NCI-H2227 treated with DMSO at 0.1 percent for 48 hours (cell line): ENCODE measurements around the gene SEPHS1.
"Not testable (repeated sequence)": the region's sequence is repeated elsewhere in the genome, so short reads cannot be mapped to it uniquely, and the experiment has no call there.

Source experiments
- DNase-seq: peaks from one replicate; lab custom pipeline; 2025; lab: John Stamatoyannopoulos, UW

Gene SEPHS1, protein sequence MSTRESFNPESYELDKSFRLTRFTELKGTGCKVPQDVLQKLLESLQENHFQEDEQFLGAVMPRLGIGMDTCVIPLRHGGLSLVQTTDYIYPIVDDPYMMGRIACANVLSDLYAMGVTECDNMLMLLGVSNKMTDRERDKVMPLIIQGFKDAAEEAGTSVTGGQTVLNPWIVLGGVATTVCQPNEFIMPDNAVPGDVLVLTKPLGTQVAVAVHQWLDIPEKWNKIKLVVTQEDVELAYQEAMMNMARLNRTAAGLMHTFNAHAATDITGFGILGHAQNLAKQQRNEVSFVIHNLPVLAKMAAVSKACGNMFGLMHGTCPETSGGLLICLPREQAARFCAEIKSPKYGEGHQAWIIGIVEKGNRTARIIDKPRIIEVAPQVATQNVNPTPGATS

DNA sequence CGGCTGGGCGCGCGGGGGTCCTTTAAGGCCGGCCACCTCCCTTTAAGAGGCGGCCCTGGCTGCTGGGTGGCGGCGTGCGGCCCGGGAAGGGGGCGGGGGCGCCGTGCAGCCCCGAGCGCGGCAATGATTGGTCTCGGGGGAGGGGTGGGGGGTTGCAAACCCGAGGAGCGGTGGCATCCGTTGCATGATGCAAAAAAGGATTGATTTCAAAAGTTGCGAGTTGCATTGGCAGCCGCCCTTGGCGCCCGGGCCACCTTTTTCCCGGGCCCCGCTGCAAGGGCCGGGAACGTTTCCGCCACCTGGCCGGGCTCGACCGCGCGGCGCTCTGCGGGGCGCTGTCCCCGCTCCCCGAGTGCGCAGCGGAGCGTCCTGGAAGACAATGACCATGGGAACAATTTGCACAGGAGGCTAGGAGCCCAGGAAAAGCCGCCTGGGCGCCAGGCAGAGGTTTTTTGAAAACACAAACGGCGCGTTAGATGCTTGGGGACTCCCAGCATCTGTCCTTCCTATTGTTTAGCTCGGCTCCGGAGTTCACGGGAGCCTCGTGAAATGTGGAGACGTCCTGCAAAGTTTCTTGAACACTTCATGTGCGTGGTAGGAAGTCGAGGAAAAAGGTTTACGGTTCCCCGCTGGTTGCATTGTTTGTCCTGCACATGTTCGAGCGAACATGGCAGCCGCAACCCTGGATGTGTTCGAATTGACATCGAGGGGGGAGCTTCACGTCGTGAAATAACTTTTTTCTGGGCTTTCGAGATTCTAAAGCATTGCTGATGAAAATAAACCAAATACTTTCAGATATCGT is at the start of gene SEPHS1:
Gene SEPHS1, minus strand, starts transcription at position 78 of the 802 bp plus-strand sequence. CDS start 3,343 bp downstream, outside the sequence.
- peak; percentile 40 for DNase-seq

DNA sequence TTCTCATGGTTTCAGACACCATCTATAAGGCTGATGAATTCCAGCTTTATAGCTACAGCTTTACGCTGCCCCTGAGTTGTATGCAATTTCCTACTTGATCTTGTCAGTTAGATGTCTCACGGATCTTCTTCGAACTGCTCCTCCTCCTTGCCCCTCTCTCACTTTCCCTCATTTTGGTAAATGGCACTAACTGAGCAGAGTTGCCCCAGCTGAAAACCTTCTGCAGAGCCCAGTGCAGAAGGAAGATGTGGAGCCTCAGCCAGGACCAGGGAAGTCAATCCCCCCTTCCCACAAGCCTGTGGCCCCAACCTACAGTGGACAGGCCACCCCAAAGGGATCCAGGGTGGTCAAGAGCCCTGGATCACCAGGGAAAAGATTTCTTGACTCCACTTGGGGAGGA is 49.0 kb upstream of the SEPHS1 start:
- DNase-seq = no peak

DNA sequence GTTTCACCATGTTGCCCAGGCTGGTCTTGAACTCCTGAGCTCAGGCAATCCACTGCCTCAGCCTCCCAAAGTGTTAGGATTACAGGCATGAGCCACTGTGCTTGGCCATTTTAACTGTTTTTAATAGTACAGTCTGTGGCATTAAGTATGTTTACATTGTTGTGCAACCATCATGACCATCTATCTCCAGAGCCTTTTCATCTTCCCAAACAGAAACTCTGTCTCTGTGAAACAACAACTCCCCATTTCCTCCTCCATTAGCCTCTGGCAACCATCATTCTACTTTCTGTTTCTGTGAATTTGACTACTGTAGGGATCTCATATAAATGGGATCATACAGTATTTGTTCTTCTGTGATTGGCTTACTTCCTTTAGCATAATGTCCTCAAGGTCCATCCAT is 48.3 kb upstream of the SEPHS1 start:
- DNase-seq = no peak

DNA sequence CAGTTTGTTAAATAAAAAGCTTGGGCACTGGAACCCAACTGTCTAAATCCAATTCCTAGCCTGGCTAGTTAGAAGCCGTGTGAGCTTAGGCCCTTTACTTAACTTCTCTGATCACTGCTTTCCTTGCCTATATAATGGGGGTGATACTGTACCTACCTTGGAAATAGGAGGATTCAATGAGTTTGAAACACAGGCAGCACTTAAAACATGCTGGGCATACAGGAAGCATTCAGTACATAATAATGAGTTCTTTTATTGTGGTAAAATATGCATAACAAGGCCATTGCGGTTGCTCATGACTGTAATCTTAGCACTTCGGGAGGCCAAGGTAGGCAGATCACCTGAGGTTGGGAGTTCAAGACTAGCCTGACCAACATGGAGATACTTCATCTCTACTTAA is 47.4 kb upstream of the SEPHS1 start:
- DNase-seq = no peak

DNA sequence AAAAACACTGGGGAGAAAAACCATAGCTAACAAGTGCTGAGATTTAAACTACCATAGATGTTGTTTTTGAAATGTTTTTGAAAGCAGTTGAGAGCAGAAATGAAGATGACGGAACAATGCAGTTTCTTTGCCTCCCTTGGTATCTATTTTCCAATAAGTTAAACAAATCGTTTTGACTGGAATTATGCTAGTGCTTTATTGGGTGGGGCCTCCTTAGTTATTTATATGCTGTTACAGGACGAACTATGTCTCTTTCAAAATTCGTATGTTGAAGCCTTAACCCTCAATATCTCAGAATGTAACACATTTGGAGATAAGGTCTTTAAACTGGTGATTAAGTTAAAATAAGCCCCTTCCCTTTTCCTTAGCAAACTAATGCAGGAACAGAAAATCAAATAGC is 45.5 kb upstream of the SEPHS1 start:
- DNase-seq = no peak

DNA sequence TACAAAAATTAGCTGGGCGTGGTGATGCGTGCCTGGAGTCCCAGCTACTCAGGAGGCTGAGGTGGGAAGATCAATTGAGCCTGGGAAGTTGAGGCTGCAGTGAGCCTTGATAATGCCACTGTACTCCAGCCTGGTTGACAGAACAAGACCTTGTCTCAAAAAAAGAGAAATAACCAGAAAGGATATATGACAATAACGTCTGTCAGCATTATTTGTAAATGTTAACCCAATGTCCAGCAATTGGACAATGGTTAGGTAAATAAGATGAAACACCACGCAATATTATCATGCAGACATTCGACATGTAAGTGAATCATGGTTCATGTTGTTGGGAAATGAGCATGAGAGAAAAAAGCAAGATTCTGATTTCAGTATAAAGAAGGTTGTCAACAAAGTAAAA is 44.6 kb upstream of the SEPHS1 start:
- no peak for DNase-seq

DNA sequence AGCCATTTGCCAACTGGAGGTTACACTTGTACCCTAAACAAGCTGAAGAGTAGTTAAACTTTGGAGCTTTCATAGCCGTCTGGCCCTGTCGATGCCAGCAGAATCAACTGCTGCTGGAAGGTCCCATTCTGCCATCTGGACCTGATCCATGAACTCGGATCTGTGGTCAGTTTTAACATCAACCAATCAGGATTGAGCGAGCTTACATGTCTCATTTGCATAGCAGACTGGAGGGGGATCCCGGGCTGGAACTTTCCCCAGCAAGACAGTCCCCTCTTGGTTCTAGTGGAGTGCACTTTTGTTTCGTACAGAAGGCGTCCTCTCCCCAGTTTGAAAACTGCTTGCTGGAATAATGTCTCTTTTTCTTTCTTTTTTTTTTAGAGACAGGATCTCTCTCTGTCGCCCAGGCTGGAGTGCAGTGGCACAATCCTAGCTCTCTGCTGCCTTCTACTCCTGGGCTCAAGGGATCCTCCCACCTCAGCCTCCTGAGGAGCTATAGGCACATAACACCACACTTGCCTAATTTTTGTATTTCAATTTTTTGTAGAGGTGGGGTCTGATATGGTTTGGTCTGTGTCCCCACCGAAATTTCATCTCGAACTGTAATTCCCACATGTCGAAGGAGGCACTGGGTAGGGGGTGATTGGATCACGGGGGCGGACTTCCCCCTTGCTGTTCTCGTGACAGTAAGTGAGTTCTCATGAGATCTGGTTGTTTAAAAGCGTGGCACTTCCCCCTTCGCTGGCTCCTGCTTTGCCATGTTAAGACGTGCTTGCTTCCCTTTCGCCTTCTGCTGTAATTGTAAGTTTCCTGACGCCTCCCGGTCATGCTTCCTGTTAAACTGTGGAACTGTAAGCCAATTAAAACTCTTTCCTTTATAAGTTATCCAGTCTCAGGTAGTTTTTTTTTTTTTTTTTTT is 42.8 kb upstream of the SEPHS1 start:
- no peak for DNase-seq

DNA sequence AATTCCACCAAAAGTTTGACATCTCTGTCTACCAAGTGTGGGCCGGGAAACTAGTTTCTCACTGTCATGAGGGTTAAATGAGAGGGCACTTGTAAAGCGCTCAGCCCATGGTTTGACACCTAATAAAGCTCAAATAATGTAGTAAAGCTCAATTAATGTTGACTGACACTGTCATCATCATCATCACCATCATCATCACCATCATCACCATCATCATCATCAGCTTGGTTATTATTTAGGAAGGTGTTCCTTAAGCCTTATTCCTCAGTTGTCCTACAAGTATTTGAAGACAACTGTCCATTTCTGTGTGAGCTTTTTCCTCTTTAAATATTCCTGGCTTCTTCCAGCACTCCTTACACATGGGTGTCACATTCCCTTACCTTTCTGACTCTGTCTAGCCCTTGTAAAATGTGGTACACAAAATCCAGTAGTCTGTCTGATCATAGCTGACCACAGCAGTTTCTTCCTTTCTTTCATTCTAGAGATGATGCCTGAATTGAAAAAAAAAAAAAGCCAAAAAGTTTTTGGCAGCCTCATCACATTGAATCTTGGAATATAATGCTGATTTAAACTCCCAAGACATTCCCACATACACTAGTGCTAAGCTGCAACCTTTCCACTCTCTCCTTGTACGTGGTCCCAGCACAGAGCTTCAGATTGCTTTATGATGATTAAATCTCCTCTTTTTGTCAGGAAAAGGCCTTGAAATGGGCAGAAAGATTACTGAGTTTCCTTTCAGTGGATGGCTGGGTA is 40.6 kb upstream of the SEPHS1 start:
- no peak for DNase-seq

DNA sequence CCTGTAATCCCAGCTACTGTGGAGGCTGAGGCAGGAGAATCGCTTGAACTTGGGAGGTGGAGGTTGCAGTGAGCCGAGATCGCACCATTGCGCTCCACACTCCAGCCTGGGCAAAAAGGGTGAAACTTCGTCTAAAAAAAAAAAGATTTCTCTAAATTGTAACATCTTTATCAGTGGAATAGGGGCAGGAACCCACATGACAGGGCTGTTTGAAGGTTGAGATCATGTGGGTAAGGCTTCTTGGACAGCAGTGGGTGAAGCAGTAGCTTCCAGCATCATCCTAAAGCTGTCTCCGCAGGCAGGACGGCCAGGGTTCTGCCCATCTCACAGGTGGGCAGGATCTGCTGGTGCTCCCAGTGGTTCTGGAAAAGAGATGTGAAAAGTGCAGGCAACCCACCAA is 37.9 kb upstream of the SEPHS1 start:
- no peak for DNase-seq

DNA sequence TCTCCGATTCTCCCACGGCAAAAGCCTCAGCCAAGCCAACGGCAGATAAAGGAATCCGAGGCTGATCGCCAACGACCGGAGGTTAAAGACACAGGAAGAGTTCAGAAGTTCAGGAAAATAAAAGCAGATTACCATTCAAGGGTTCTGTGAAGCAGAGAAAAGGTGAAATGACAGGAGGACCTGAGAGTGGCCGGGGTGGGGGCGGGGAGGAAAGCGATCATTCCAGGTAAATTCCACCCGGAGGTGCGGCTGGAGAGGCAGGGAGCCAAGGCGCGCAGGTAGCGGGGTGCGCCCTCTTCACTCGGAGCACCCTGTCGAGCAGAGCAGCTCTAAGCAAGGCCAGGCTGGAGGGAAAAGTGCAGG is 35.3 kb upstream of the SEPHS1 start:
- no peak for DNase-seq

DNA sequence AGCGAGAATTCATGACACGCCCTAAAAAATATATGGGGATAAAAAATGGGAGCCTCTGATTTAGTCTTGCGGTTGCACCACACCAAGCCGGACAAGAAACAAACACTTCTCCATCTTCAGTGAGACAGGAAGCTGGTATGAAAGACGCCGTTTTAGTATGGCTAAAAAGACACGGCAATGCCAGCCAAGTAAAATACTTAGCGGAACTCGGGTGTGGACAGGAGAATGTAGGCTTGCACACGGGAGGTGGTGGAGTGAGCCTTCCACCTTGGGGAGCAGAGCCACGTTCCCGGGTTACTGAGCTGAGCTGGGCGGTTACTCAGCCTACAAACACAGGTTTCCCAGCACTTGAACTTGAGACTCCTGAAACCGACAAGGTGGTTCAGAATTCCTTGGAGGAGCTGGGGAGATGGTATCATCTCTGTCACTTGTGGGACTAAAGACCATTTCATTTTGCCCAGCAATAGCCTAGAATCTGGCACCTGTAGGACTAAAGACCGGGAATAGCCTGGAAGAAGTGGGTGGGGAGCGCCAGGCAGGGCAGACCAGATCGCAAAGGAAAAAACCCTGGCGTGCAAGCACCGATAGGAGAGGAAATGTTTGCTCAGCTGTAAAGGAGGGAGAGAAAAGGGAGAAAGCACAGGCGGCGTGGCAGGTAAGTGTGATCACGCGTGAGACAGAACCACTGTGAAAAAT is 34.8 kb upstream of the SEPHS1 start:
- DNase-seq = no peak

DNA sequence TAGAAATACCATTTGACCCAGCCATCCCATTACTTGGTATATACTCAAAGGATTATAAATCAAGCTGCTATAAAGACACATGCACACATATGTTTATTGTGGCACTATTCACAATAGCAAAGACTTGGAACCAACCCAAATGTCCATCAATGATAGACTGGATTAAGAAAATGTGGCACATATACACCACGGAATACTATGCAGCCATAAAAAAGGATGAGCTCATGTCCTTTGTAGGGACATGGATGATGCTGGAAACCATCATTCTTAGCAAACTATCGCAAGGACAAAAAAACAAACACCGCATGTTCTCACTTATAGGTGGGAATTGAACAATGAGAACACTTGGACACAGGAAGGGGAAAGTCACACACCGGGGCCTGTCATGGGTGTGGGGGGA is 31.0 kb upstream of the SEPHS1 start:
- not testable (repeated sequence) for DNase-seq

DNA sequence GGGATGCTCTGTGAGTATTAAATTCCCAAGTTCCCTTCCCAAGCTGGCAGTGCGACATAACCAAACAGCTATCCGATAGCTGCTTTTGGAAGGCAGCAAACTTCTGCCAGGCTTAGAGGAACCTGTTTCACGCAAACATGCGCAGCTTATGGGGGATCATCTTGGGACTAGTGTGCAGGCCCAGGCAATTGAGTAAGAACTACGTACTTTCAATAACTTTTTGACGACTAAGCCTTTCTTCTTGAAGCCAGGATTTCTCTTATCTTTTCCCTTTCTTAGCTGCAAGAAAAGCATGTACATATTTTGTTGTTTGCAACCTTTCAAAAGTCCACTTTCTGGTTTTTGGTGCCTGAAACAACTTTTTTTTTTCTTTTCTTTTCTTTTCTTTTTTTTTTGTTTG is 28.7 kb upstream of the SEPHS1 start:
- no peak for DNase-seq

DNA sequence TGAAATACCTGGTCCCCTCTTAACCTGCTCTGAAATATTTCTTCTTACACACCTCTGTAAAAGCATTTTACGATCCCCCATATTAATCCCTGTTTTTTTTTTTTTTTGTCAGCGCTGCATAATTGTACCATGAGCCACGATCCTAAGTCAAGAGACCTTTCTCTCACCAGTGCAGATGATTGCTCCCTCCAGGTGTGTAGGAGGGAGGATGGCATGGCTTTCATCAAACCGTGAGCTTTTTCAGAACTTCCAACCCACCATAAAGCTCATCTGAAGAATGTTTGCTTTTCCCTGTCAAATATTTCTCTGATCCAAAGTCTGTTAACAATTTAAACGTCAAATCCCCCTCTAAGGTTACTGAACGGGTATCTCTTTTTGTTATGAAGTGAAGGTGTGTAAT is 28.2 kb upstream of the SEPHS1 start:
- no peak for DNase-seq

DNA sequence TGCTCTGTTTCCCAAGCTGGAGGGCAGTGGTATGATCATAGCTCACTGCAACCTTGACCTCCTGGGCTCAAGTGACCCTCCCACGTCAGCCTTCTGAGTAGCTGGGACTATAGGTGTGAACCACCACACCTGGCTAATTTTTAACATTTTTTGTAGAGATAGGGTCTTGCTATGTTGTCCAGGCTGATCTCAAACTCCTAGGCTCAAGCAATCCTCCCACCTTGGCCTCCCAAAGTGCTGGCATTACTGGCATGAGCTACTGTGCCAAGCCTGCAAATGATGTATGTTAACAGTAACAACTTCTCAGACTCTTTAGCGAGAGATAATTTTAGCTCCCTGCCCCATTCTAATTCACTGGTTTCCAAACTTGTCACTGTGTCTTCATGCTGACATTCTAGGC is 27.7 kb upstream of the SEPHS1 start:
- no peak for DNase-seq

DNA sequence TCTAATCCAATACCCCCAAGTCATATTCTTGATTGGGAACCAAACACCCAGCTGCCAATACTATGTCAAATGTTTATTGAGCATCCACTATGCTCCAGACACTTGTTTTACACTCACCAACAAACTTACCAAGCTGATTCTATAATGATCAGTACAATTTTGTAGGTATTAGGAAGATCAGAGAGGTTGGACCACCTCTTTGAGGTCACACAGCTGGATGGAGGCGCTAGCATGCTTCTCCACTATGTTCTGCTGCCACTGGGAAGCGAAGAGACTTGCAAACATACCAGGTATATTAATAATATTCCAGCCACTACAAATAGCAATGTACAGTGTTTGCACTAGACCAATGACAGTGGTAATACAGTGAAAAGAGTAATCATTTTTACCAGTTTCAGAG is 25.6 kb upstream of the SEPHS1 start:
- no peak for DNase-seq

DNA sequence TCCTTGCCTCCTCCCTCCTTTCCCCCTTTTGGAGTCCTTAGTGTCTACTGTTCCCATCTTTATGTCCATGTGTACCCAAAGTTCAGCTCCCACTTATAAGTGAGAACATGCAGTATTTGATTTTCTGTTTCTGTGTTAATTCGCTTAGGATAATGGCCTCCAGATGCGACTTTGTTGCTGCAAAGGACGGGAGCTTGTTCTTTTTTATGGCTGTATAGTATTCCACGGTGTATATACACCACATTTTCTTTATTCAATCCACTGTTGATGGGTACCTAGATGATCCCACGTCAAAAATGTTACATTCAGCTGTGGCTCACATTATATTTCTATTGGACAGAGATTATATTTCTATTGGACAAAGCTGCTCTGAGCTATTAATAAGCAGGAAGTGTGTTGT is 24.4 kb upstream of the SEPHS1 start:
- DNase-seq = no peak

DNA sequence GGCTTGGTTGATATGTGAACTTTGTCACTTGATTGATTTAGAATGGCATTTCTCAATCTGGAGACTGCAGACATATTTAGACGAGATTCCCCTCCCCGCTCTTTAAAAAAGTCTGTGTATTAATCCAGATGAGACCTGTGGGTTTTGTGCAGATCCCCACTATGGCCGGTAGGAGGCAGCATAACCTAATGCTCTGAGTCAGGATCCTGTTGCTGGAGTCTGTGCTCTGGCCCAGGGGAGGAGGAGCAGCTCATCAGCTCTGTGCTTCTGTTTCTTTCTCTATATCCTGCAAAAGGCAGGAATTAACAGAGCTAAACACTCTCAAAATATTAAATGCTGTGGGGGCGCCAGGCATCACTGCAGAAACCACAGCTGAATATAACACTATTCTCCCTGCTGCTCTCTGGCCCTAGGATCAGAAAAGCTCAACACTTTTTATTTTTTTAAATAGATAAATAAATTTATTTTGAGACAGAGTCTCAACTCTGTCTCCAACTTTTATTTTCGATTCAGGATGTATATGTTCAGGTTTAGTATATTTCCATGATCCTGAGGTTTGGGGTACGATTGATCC is 23.9 kb upstream of the SEPHS1 start:
- peak; percentile 73 for DNase-seq

DNA sequence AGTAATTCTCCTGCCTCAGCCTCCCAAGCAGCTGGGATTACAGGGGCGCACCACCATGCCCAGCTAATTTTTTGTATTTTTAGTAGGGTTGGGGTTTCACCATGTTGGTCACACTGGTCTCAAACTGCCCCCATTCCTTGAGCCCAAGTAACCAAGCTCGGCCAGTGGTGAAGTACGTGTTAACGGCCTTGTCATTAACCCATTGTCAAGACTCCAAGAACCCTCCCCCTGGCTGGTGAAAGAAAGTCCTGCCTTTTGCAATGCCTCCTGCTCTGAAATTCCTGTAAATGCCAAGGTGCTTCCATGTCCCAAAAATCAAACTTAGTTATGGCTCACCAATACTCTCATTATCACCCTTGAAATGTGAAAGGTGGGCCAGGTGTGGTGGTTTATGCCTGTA is 18.8 kb upstream of the SEPHS1 start:
- DNase-seq = no peak

DNA sequence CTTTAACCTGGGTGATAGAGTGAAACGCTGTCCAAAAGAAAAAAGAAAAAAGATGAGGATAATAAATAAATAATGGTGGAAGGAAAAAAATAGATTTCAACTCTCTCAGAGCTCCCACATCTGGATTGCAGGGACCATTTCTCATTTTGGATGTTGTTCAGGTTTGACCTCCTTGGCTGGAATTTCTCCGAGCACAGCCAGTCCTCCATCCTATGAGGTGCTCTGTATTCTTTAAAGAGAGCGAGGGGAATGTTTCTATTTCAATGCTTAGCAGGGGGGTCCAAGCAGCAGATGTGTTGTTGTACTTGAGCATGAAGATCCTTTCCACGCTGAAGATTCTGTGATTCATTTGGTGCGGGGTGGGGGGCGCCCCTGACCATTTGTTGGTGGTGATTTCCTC is 17.7 kb upstream of the SEPHS1 start:
- DNase-seq = no peak

DNA sequence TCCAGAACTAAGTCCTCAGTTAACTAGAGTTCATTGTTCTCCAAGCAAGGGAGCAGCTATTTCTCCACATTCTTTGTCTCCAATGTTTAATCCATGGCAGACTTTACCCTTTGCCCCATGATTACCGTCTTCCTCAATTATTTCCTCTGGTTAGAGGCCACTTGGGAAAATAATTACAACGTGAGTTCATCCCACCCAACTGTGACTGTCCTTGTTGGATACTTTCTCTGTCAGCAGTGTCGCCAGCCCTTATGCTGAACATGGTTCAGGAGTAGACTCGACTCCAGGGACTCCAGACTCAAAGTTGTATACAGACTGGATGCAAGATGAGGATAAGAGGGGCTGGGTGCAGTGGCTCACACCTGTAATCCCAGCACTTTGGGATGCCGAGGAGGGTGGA is 17.1 kb upstream of the SEPHS1 start:
- peak; percentile 26 for DNase-seq
